GM13977 (cell line): ENCODE data around the gene FAS.
"Not testable (repeated sequence)": the region's sequence is repeated elsewhere in the genome, so short reads cannot be mapped to it uniquely, and the experiment has no call there.

Experiments used
- DNase-seq: peaks from one replicate; pipeline ENCODE4 v3.0.0; 2012; ENCODE audit warnings: low spot score
- CTCF ChIP-seq: IDR thresholded peaks from 2 replicates; pipeline ENCODE4 v1.5.1; 2012; ENCODE audit warnings: mild to moderate bottlenecking, control low read depth; ENCODE audit not compliant: insufficient read depth; ENCODE audit errors: extremely low read depth, missing control alignments
- in situ Hi-C: fragments of 300-500 bp; cut with MboI; formaldehyde crosslinking; loops from one replicate; pipeline ENCODE4 v1.12.0; 2022; ENCODE audit warnings: low sequenced_read_pairs, low pct_unique_long_range_greater_than_20kb, mixed read lengths, inconsistent platforms; ENCODE audit not compliant: unreplicated experiment

The FAS gene

GRCh38 chr10:89002226-89002978 is 11.8 kb downstream of the FAS start:
- in situ Hi-C loops: no loop called here
- TF ChIP-seq CTCF: no peak
- DNase-seq: no peak

GRCh38 chr10:89003344-89003743 is 12.7 kb downstream of the FAS start:
- no peak for DNase-seq
- in situ Hi-C loops: no loop called here

GRCh38 chr10:89007129-89007893 is 16.7 kb downstream of the FAS start:
- DNase-seq: no peak
- TF ChIP-seq CTCF: no peak
- in situ Hi-C loops: no loop called here

More at GRCh38 chr10:89003344-89003743, 12.7 kb downstream of the FAS start:
- no peak for TF ChIP-seq CTCF

- DNase-seq: not testable (repeated sequence)
- in situ Hi-C loops: loop anchor here (10.0 kb wide), 1 partner anchor 74 kb away; no protein-coding TSS in a partner anchor
These were observed 28.2 kb downstream of the FAS start for GRCh38 chr10:89018700-89019346.

- DNase-seq: no peak
- in situ Hi-C loops: loop anchor here (10.0 kb wide), 1 partner anchor 75 kb away; no protein-coding TSS in a partner anchor
- TF ChIP-seq CTCF: no peak
These were observed 29.1 kb downstream of the FAS start for GRCh38 chr10:89019569-89020327.

GRCh38 chr10:89021526-89021925 is 30.9 kb downstream of the FAS start:
- in situ Hi-C loops, DNase-seq: not testable (repeated sequence)

- in situ Hi-C loops: no loop called here
- TF ChIP-seq CTCF: no peak
- no peak for DNase-seq
These were observed 32.1 kb downstream of the FAS start for GRCh38 chr10:89022734-89023133.
